Caco-2 (cell line): ENCODE measurements around the gene LIMK2. TPM values are rescaled to one million over a fixed set of nuclear protein-coding genes. Genes with fewer than 3 reads are reported as not detected.

ENCODE experiments used
- BruUV-seq: library from RNA; stranded (reverse); fragments of 400-500 nt; replicated peaks from 2 replicates; lab custom pipeline; 2021; lab: Mats Ljungman, UMichigan
- CTCF ChIA-PET: fragments of 300-600 bp; sonication (Branson Sonifier 250); formaldehyde crosslinking; loops from one replicate; lab custom pipeline; 2022; ENCODE audit warnings: antibody characterized with exemption; lab: Charles Lee
- POLR2A ChIA-PET: fragments of 300-600 bp; sonication (Branson Sonifier 250); formaldehyde crosslinking; loops from one replicate; lab custom pipeline; 2022; ENCODE audit warnings: antibody characterized with exemption; lab: Charles Lee
- DNase-seq, 2 experiments: peaks; one replicate each; pipeline versions ENCODE4 v3.0.0 to v3.0.0-alpha.2; 2020 to 2022
- H3K27me3 ChIP-seq: replicated peaks from 2 replicates; pipeline ENCODE4 v1.6.0; 2011; ENCODE audit warnings: low read length; ENCODE audit not compliant: control insufficient read depth, insufficient read depth
- H3K36me3 ChIP-seq: 2 replicates; pipeline ENCODE4 v1.5.1; 2011; ENCODE audit warnings: low read length; ENCODE audit not compliant: control insufficient read depth, insufficient read depth
- H3K4me1 ChIP-seq: fragments of 250-450 bp; sonication (Bioruptor Pico); 2 replicates; pipeline ENCODE4 v1.5.1; 2020; ENCODE audit warnings: mild to moderate bottlenecking
- H3K4me3 ChIP-seq: 2 replicates; pipeline ENCODE4 v1.5.1; 2011; ENCODE audit warnings: low read depth, mild to moderate bottlenecking, control low read depth, low read length
- H3K9me3 ChIP-seq: fragments of 250-450 bp; sonication (Bioruptor Pico); 2 replicates; pipeline ENCODE4 v1.5.1; 2020; ENCODE audit warnings: mild to moderate bottlenecking, moderate library complexity
- H3K27ac Mint-ChIP-seq: one replicate; pipeline ENCODE4 v1.8.0; 2022; ENCODE audit warnings: mixed read lengths; ENCODE audit not compliant: unreplicated experiment
- H3K27me3 Mint-ChIP-seq: one replicate; pipeline ENCODE4 v1.8.0; 2022; ENCODE audit warnings: mixed read lengths; ENCODE audit not compliant: insufficient read depth, unreplicated experiment
- H3K36me3 Mint-ChIP-seq: one replicate; pipeline ENCODE4 v1.8.0; 2022; ENCODE audit warnings: mild to moderate bottlenecking, mixed read lengths; ENCODE audit not compliant: insufficient read depth, unreplicated experiment
- H3K4me1 Mint-ChIP-seq: one replicate; pipeline ENCODE4 v1.8.0; 2022; ENCODE audit warnings: low read depth, mixed read lengths; ENCODE audit not compliant: unreplicated experiment
- H3K4me3 Mint-ChIP-seq: one replicate; pipeline ENCODE4 v1.8.0; 2022; ENCODE audit warnings: mild to moderate bottlenecking, moderate library complexity, mixed read lengths; ENCODE audit not compliant: unreplicated experiment
- H3K9me3 Mint-ChIP-seq: one replicate; pipeline ENCODE4 v1.8.0; 2022; ENCODE audit warnings: mixed read lengths; ENCODE audit not compliant: unreplicated experiment
- CTCF ChIP-seq, 2 experiments: fragments of 200-600 bp in 1 of 2; IDR thresholded peaks; 1 replicate in 1 of 2; 2 replicates in 1 of 2; pipeline versions ENCODE4 v1.5.1 to v1.8.0; 2011 to 2022; ENCODE audit warnings: antibody characterized with exemption in 1 of 2, control low read depth in 1 of 2, inconsistent platforms in 1 of 2, low read depth in 1 of 2, low read length in 1 of 2, mild to moderate bottlenecking in 1 of 2, moderate library complexity in 1 of 2; ENCODE audit not compliant: insufficient read depth in 1 of 2, severe bottlenecking in 1 of 2, unreplicated experiment in 1 of 2
- intact Hi-C: fragments of 100-400 bp; cut with micrococcal nuclease; formaldehyde crosslinking; loops from one replicate; pipeline ENCODE4 v1.10.0; 2022; ENCODE audit not compliant: unreplicated experiment
- total RNA-seq: library from RNA; stranded (reverse); gene quantifications from 2 replicates; pipeline ENCODE4 v1.2.3, GENCODE V29; 2022

The LIMK2 gene
- total RNA-seq, 1 experiment from 2014 or later: 36.3 TPM

- Mint-ChIP-seq H3K36me3 (peaks cover 15% of the 10 kb centered on the region), H3K27me3 (no peaks in the 10 kb centered on the region), H3K9me3 (no peaks in the 10 kb centered on the region), H3K4me1 (peaks cover 22% of the 10 kb centered on the region), H3K4me3 (no peak overlapping the region), H3K27ac (no peak overlapping the region)
- peaks cover 1% of the 10 kb centered on the region; the same call in 1 of the 2 replicates for H3K36me3 ChIP-seq
- no peaks in the 10 kb centered on the region for H3K9me3 ChIP-seq
- no TSS peak for BruUV-seq
- no peak overlapping the region for H3K4me3 ChIP-seq
- ChIA-PET CTCF (interaction anchor here (0.5 to 1.9 kb wide), 12 partner anchors 13 to 349 kb away, joined by 3 to 11 read pairs (median 3); partner anchors contain the start of genes LIMK2 and RNF185), POLR2A (interaction anchor here (0.7 kb wide), 1 partner anchor 42 kb away, joined by 4 read pairs; no protein-coding TSS in a partner anchor)
- H3K4me1 ChIP-seq: peaks cover 32% of the 10 kb centered on the region
- H3K27me3 ChIP-seq: no peaks in the 10 kb centered on the region
- intact Hi-C loops: loop anchor here (1.0 to 10.0 kb wide), 6 partner anchors 19 to 468 kb away; partner anchors contain the start of genes LIMK2, MORC2, RNF185 and TUG1
- peak; percentile 75 to 85 for TF ChIP-seq CTCF (IDR thresholded peaks at IDR 0.05; ENCODE audit: insufficient read depth in 1 of 2, low read depth in 1 of 2, low read length in 1 of 2, severe bottlenecking in 1 of 2, unreplicated experiment in 1 of 2)
- peak; percentile 61 to 69 for DNase-seq
Measured at GRCh38 chr22:31230871-31231621, 18.9 kb downstream of the LIMK2 start.

DNA sequence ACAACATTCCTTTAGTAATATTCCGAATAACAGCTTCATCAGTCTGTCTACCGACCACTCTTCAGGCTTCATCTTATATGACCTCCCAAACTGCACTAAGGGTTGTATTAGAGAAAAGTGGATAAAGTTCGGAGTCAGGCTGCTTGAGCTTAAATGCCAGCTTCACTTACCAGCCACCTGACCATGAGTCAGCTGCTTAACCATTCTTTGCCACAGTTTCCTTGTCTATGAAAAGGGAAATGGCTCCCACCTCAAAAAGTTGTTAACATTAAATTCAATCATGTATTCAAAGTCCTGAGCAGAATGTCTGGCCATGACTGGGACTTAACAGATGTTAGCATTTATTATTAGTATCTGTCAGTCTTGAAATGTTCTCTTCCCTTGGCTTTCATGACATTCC lies 20.9 kb downstream of the LIMK2 start:
- POLR2A ChIA-PET: no interaction called here
- H3K4me3 Mint-ChIP-seq: no peak overlapping the region
- H3K27me3 ChIP-seq: no peaks in the 10 kb centered on the region

More for the DNA sequence above, 20.9 kb downstream of the LIMK2 start:
- TF ChIP-seq CTCF (IDR thresholded peaks at IDR 0.05; ENCODE audit: insufficient read depth in 1 of 2, low read depth in 1 of 2, low read length in 1 of 2, severe bottlenecking in 1 of 2, unreplicated experiment in 1 of 2): no peak
- no peaks in the 10 kb centered on the region for H3K9me3 Mint-ChIP-seq
- H3K9me3 ChIP-seq: no peaks in the 10 kb centered on the region
- H3K27ac Mint-ChIP-seq: no peak overlapping the region
- H3K36me3 Mint-ChIP-seq: peaks cover 18% of the 10 kb centered on the region
- no peak for DNase-seq
- BruUV-seq: no TSS peak
- no peak overlapping the region for H3K4me3 ChIP-seq
- peaks cover 20% of the 10 kb centered on the region for H3K4me1 ChIP-seq
- intact Hi-C loops: loop anchor here (5.0 to 10.0 kb wide), 2 partner anchors 71 to 268 kb away; partner anchors contain the start of genes MORC2, RNF185 and TUG1
- H3K36me3 ChIP-seq: peaks cover 1% of the 10 kb centered on the region; the same call in 1 of the 2 replicates
- CTCF ChIA-PET: interaction anchor here (0.5 kb wide), 1 partner anchor 24 kb away, joined by 5 read pairs; no protein-coding TSS in a partner anchor
- peaks cover 17% of the 10 kb centered on the region for H3K4me1 Mint-ChIP-seq
- H3K27me3 Mint-ChIP-seq: no peaks in the 10 kb centered on the region
